NCI-H2171 (cell line): ENCODE results near the gene MYLK.

ENCODE experiments used
- DNase-seq: peaks from one replicate; lab custom pipeline; 2025; lab: John Stamatoyannopoulos, UW

Gene MYLK

DNA sequence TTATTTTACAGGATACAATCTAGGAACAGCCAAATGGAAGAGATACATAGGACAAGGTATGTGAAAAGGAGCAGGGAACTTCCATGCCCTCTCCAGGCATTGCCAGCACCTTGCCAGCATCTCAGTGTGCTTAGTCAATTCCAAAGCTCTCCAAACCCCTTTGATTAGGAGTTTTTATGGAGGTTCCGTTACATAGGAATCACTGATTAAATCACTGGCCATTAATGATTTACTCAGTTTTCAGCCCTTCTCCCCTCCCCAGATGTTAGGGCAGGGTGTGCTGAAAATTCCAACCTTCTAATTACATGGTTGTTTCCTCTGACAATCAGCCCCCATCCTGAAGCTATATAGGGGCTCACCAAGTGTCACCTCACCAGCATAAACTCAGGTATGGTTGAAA is 11.5 kb downstream of the MYLK start:
- DNase-seq, result no peak

GRCh38 chr3:123871946-123872345 is 12.2 kb downstream of the MYLK start:
- no peak for DNase-seq

- no peak for DNase-seq
Observed at GRCh38 chr3:123870033-123870432, 14.1 kb downstream of the MYLK start.

DNA sequence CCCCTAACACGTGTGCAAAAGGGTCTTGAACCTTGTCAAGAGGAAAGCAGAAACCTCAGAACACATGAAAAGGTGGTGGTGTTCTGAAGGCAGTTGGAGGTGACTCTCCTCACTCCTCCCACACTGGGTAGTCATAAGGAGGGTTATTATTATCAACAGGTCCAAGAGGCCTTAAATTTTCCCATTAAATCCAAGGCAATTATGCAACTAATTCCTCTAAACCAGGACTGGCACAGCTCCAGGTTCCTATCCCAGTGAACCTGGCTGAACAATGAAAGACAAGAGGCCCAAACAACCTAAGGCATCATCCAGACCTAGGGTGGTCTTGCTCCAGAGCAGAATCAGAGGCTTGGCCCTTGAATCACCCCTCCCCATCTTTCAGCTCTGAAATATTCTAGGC is 15.0 kb downstream of the MYLK start:
- DNase-seq, result no peak

- no peak for DNase-seq
Observed at GRCh38 chr3:123864706-123865105, 19.4 kb downstream of the MYLK start.

DNA sequence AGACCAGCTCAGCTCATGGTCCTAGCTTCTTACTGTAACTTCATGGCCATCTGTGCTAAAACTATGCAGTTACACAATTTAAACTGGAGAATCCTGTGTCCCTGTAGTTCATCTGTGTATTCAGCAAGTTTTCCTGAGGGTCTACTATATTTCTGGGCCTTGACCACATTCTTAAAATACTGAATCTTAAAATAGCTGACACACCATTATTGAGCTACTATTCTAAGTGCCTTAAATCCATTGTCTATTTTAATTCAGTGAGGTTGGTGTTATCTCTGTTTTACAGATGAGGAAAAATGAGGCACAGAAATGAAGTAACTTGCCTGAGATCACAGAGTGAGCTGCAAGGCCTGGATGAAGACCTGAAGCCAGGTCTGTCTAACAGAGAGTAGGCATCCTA is 22.0 kb downstream of the MYLK start:
- DNase-seq, result no peak

DNA sequence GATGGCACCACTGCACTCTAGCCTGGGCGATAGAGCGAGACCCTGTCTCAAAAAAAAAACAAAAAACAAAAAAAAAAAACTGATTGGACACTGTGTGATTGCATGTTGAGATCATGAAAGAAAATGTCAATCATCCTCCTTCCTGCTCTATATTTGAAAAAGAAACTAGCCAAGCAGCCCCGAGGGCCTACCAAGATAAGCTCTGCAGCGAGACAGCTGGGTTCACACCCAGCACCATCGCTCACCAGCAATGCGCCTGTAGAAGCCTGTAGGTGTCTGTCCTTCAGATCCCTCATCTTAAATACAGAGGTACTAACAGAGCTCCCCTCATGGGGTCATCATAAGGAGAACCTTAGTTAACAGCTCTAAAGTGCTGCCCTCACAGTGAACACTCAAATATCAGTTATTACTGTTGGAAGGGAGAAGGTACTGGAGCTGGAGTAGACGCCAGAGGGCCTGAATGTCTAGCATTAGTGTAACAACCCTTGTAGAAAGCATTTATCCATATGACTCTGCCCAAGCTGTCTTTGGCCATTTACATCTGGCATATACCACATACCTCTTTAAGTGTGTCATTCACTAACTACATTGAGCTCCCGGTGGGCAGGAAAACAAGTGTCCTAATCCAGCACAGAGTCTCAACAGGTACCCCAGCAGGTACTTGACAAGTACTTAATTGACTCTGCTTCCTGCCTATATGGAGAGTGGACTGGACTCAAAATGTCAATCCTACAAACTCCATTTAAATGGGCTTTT is 22.9 kb downstream of the MYLK start:
- no peak for DNase-seq

- no peak for DNase-seq
Observed at GRCh38 chr3:123859177-123859576, 25.0 kb downstream of the MYLK start.

GRCh38 chr3:123854905-123855304 is 29.2 kb downstream of the MYLK start:
- DNase-seq, result no peak

DNA sequence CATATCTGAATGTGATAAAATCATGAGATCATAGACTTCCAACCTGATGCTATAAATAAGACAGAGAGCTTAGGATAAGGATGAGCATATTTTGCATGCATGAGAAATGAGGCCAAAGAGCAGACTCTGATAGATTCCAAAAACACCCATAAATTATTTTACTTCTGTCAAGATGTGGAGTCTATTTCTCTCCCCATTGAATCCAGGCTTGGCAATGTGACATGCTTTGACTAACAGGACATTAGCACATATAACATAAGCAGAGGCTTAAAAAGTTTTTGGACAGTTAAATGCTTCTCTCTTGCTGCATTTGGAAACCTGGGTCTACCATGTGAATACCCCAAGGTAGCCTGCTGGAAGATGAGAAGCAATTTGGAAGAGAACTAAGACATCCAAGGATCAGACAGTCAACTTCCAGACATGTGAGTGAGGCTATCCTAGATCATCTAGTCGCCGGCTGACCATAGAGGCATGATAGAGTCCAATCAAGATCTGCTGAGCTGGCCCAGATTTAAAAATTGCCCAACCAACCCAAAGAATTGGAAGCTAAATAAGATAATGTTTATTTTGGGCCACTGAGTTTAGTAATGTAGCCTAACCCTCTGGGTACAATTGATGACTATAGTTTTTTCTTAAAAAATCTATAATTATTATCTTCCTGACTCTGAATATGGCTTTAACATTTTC is 30.3 kb downstream of the MYLK start:
- DNase-seq, result no peak

- no peak for DNase-seq
Observed at GRCh38 chr3:123847209-123847608, 36.9 kb downstream of the MYLK start.

- no peak for DNase-seq
Observed at GRCh38 chr3:123843668-123844067, 40.5 kb downstream of the MYLK start.

- DNase-seq, result no peak
Observed at GRCh38 chr3:123842711-123843110, 41.4 kb downstream of the MYLK start.

DNA sequence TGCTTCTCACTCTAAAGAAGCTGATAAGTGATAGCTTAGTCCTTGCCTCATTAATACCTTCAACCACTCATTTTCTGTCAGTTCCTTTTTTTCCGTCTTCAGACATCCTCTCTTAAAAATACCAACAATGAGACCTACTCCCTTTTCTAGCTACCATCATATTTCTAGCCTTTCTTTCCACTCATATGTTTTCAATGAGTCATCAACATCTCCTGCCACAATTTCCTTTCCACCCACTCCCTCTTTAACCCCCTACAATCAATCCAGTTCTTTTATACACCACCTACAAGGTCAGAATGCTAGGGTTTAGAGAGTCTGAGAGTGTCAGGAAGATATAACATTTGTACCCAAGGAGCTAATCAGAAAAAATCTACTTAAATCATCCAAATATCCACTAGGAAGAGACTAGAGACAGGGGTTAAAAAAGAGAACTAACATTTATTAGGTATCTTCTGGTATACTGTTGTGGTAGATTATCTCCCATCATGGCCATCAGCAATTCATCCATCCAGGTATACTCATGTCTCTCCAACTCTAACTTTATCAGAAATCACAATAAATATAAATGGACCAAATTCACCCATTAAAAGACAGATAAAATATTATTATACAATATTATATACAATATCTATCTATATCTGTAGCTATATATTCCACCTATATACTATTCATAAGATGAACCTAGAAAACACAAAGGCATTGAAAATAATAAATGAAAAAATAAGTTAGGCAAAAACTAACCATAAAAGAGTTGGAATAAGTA is 42.5 kb downstream of the MYLK start:
- DNase-seq, result no peak

DNA sequence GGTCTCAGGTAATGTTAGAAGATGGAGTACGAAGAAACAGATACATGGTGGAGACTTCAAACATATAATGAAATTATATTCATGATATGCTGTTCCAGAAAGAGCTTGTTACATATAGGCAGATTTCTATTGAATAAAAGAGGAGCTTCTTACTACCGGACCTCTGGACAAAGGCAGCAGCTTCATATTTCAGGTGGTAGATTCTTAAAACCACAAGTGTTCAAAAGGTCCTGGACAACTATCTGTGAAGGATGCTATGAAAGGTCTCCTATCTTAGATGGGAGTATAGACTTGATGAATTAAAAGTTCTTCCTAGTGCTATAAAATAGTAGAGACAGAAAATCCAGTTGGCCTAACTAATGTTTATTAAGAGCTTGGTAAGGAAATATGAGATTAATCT is 43.2 kb downstream of the MYLK start:
- no peak for DNase-seq

GRCh38 chr3:123837858-123838257 is 46.3 kb downstream of the MYLK start:
- no peak for DNase-seq

DNA sequence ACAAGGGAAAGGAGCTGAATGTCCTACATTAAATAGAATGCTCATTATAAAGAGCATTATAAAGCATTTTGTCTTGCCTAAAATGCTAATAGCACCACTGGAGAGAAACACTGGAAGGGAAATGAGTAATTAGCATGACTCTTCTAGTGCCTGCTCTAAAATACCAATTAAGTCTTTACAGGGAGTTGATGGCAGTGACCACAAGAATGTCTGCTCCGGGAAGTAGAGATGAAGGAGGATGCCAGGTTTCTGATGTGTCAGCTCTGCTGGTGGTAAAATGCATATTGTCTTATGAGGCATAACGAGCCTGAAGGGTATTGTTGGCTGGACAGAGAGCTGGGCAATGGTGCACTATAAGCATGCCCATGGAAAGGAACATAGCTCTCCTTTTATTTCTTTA is 49.5 kb downstream of the MYLK start:
- DNase-seq, result no peak

DNA sequence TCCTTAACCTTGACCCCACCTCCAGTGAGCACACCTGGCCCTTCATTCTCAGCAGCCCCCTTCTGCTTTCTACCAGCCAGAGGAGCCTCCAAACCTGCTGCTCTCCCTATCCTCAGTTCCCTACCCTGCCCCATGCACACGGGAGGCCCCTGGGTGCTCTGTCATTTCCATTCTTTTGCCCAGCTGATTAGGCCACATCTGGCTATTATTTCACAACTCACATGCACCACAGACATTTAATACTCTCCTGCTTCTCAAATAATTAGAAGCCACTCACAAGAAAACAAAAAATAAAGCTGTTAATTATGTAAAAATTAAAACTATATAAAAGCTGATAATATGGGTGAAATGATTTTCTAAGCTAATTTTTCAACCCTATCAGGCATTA is 50.7 kb downstream of the MYLK start:
- DNase-seq, result no peak

DNA sequence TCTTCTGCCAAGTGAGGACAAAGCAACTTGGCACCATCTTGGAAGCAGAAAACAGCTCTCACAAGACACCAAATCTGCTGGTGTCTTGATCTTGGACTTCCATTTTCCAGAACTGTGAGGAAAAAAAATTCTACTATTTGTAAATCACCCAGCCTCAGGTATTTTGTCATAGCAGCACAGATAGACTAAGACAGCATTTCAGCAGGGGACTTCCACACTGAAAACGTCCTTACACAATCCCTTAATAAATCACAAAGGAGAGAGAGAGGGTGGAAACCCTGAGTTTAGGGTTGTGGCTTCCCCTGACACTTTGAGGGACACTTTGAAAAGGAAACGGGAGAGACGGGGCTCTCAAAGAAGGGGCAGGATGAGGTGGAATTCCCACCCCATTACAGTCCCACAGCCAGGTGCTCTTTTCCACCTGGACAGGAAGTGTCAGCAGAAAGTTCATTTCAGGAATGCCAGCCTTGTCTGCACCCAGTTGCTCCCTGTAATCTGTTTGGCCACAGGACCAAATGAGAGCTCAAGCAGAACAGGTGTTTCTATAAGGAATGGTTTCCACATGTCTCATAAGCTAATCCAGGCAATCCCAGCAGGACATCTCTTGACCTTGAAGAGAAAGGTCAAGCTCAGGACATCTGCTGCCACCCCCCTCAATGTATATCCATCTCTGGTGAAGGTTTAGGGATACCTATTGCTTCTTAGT is 51.3 kb downstream of the MYLK start:
- DNase-seq, result no peak

DNA sequence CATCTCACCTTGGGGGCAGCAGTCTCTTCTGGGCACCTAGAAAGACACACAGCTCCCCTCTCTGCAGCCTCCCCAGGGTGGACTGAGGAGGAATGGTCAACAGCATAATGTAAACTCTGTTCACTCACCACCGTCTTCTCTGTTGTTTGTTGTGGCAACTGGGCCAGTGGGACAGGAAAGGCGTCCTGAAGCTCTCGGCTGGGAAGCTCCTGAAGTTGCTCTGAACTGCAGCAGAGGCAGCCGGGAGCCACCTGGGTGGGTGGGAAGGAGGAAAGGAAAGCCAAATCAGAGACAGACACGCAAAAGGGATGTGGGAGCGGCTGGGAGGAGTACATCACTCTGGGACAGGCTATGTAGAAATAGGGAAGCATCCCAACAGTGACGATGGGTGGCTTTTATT is 52.7 kb downstream of the MYLK start:
- no peak for DNase-seq

DNA sequence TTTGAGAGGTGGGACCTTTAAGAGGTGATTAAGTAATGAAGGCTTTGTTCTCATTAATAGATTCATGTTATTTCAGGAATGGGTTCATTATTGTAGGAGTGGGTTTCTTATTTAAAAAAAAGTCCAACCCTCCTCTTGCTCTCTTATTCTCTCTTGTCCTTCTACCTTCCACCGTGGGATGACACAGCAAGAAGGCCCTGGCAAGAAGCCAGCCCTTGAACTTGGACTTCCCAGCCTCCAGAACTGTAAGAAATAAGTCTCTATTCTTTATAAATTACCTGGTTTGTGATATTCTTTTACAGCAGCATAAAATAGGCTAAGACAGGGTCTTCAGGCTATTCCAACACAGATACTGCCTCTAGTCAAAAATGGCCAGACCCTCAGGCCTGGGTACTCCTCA is 62.2 kb downstream of the MYLK start:
- no peak for DNase-seq

DNA sequence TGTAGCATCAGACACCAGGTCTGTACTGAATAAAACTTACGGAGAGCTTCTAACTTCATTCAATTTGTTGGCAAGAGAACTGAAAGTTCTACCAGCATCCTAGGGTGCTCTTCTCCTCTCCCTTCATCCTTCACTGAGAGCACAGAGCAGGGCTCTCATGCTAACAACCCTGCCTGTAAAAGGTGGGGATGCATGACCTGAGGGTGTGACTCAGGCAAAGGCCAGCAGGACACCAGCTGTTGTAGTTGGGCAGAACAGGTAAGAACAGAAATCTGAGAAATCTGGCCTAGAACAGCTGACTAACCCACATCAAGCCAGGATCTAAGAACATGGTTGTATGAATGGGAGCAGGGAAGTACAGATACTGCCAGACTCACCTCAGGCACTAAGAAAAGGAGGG is 64.2 kb downstream of the MYLK start:
- DNase-seq, result no peak
